ENCODE measurements around the gene OPN3. TPM values are rescaled to one million over a fixed set of nuclear protein-coding genes. Genes with fewer than 3 reads are reported as not detected.

The OPN3 gene
- total RNA-seq, 4 donors from 2014 or later = 3.5 to 13.9 (median 4.8) TPM

GRCh38 chr1:241636291-241636690 is 3.9 kb downstream of the OPN3 start:
- Histone ChIP-seq H3K4me1 (peaks cover 3 to 31% (median 5%) of the 10 kb centered on the region in 3 donors), H3K27me3 (no peaks in the 10 kb centered on the region), H3K9me3 (no peaks in the 10 kb centered on the region), H3K4me3 (no peak overlapping the region), H3K36me3 (peaks cover 0 to 6% of the 10 kb centered on the region in 2 donors), H3K27ac (no peak overlapping the region)
- WGBS, 2 donors (ENCODE audit: low coverage in 1 of 2) = 40 to 43% methylated on average over 1 of the region's 1 CpG
- ATAC-seq = no peak
- no peak for TF ChIP-seq POLR2A (IDR thresholded peaks at IDR 0.05)
- no peak for TF ChIP-seq CTCF (IDR thresholded peaks at IDR 0.05)
- no peak for TF ChIP-seq EP300 (IDR thresholded peaks at IDR 0.05)
- TF ChIP-seq POLR2AphosphoS5 (IDR thresholded peaks at IDR 0.05) = no peak

GRCh38 chr1:241635556-241636152 is 4.5 kb downstream of the OPN3 start:
- Histone ChIP-seq H3K9me3 (no peaks in the 10 kb centered on the region), H3K27me3 (no peaks in the 10 kb centered on the region), H3K4me3 (no peak overlapping the region), H3K27ac (no peak overlapping the region), H3K4me1 (peaks cover 3 to 29% (median 5%) of the 10 kb centered on the region in 3 donors), H3K36me3 (peaks cover 0 to 6% of the 10 kb centered on the region in 2 donors)
- TF ChIP-seq EP300 (IDR thresholded peaks at IDR 0.05) = no peak
- TF ChIP-seq CTCF (IDR thresholded peaks at IDR 0.05) = no peak
- no peak for TF ChIP-seq POLR2A (IDR thresholded peaks at IDR 0.05)
- TF ChIP-seq POLR2AphosphoS5 (IDR thresholded peaks at IDR 0.05) = no peak
- no peak for ATAC-seq
- 83 to 92% methylated on average over 2 to 3 of the region's 4 CpGs for WGBS, 2 donors (ENCODE audit: low coverage in 1 of 2)

GRCh38 chr1:241632987-241633386 is 7.2 kb downstream of the OPN3 start:
- no peak for ATAC-seq
- Histone ChIP-seq H3K27ac (no peak overlapping the region), H3K27me3 (no peaks in the 10 kb centered on the region), H3K4me1 (peaks cover 0 to 12% (median 0%) of the 10 kb centered on the region in 3 donors), H3K9me3 (no peaks in the 10 kb centered on the region), H3K4me3 (no peak overlapping the region), H3K36me3 (peaks cover 0 to 6% of the 10 kb centered on the region in 2 donors)
- 90 to 98% methylated on average over 3 of the region's 3 CpGs for WGBS, 2 donors (ENCODE audit: low coverage in 1 of 2)
- no peak for TF ChIP-seq POLR2A (IDR thresholded peaks at IDR 0.05)
- no peak for TF ChIP-seq EP300 (IDR thresholded peaks at IDR 0.05)
- no peak for TF ChIP-seq POLR2AphosphoS5 (IDR thresholded peaks at IDR 0.05)
- TF ChIP-seq CTCF (IDR thresholded peaks at IDR 0.05) = no peak

GRCh38 chr1:241631674-241632073 is 8.5 kb downstream of the OPN3 start:
- 90 to 98% methylated on average over 5 of the region's 5 CpGs for WGBS, 2 donors (ENCODE audit: low coverage in 1 of 2)
- H3K36me3 ChIP-seq = peaks cover 0 to 6% of the 10 kb centered on the region in 2 donors

More at GRCh38 chr1:241631674-241632073, 8.5 kb downstream of the OPN3 start:
- Histone ChIP-seq H3K4me3 (no peak overlapping the region), H3K4me1 (peaks cover 0 to under 1% (median 0%) of the 10 kb centered on the region in 3 donors), H3K9me3 (no peaks in the 10 kb centered on the region), H3K27me3 (no peaks in the 10 kb centered on the region), H3K27ac (no peak overlapping the region)
- TF ChIP-seq POLR2A (IDR thresholded peaks at IDR 0.05) (no peak), CTCF (IDR thresholded peaks at IDR 0.05) (no peak), POLR2AphosphoS5 (IDR thresholded peaks at IDR 0.05) (no peak), EP300 (IDR thresholded peaks at IDR 0.05) (no peak)
- no peak for ATAC-seq

Measured in gastroesophageal sphincter (tissue), 4 donors.